PFSK-1 (cell line): ENCODE data around the gene MEFV. TPM values are rescaled to one million over a fixed set of nuclear protein-coding genes. Genes with fewer than 3 reads are reported as not detected.

ENCODE experiments used
- FOXP2 ChIP-seq: optimal IDR thresholded peaks from 2 replicates; pipeline ENCODE3; 2011; ENCODE audit warnings: borderline replicate concordance, control low read depth, inconsistent platforms; ENCODE audit not compliant: insufficient read depth; ENCODE audit errors: extremely low read length, extremely low read depth
- POLR2AphosphoS5 ChIP-seq: IDR thresholded peaks from 2 replicates; pipeline ENCODE4 v1.6.1; 2012; ENCODE audit warnings: low read depth, mild to moderate bottlenecking, control low read depth, low read length, moderate library complexity
- REST ChIP-seq, 2 experiments: IDR thresholded peaks; 2 replicates each; pipeline versions ENCODE4 v1.6.1 to v1.8.0; 2011 to 2012; ENCODE audit warnings: low read depth in 2 of 2, low read length in 2 of 2, control low read depth in 1 of 2, inconsistent platforms in 1 of 2, mild to moderate bottlenecking in 1 of 2, moderate library complexity in 1 of 2; ENCODE audit not compliant: insufficient read depth in 1 of 2
- SIN3A ChIP-seq: IDR thresholded peaks from 2 replicates; pipeline ENCODE4 v1.6.1; 2012; ENCODE audit warnings: mild to moderate bottlenecking, low read length, moderate library complexity, borderline replicate concordance; ENCODE audit not compliant: insufficient read depth
- TAF1 ChIP-seq: IDR thresholded peaks from 2 replicates; pipeline ENCODE4 v1.6.1; 2012; ENCODE audit warnings: low read length, control low read depth, borderline replicate concordance; ENCODE audit not compliant: insufficient read depth
- polyA plus RNA-seq: library from polyadenylated mRNA; unstranded; fragments of >200 nt; gene quantifications from one replicate; pipeline ENCODE4 v1.2.1, GENCODE V29; 2012; ENCODE audit warnings: low read depth, missing spikeins; ENCODE audit not compliant: insufficient read length

MEFV gene
- polyA plus RNA-seq: not detected

GRCh38 chr16:3256146-3256865 is at the start of gene MEFV:
Gene MEFV, minus strand, starts transcription at chr16:3256633. Its CDS starts 46 bp downstream, at chr16:3256587.
- TF ChIP-seq REST (IDR thresholded peaks at IDR 0.05; ENCODE audit: insufficient read depth in 1 of 2, low read depth in 2 of 2, low read length in 2 of 2) (peak; percentile 73 to 91), POLR2AphosphoS5 (no peak), FOXP2 (no peak), TAF1 (no peak), SIN3A (peak; percentile 37; the same call in 1 of the 2 replicates)

- TF ChIP-seq POLR2AphosphoS5 (no peak), FOXP2 (no peak), TAF1 (no peak), REST (IDR thresholded peaks at IDR 0.05; ENCODE audit: insufficient read depth in 1 of 2, low read depth in 2 of 2, low read length in 2 of 2) (no peak), SIN3A (no peak)
Observed at GRCh38 chr16:3306078-3306477, 49.6 kb upstream of the MEFV start.

GRCh38 chr16:3305109-3306068 is 49.0 kb upstream of the MEFV start, which contains the start of the genes TIGD7 and ZNF75A:
Gene TIGD7, minus strand, starts transcription at chr16:3305430. Its CDS starts 4,816 bp downstream, at chr16:3300614.
Gene ZNF75A, plus strand, starts transcription at chr16:3305497. Its CDS starts 2,932 bp downstream, at chr16:3308429.
- TF ChIP-seq TAF1: peak; percentile 93
- peak; percentile 95 for TF ChIP-seq POLR2AphosphoS5
- peak; percentile 85 for TF ChIP-seq FOXP2
- peak in 1 of 2 experiments; percentile 16; a peak in 1 of 4 replicates for TF ChIP-seq REST (IDR thresholded peaks at IDR 0.05; ENCODE audit: insufficient read depth in 1 of 2, low read depth in 2 of 2, low read length in 2 of 2)
- no peak for TF ChIP-seq SIN3A

- TF ChIP-seq FOXP2 (no peak), SIN3A (no peak), POLR2AphosphoS5 (no peak), TAF1 (no peak), REST (IDR thresholded peaks at IDR 0.05; ENCODE audit: insufficient read depth in 1 of 2, low read depth in 2 of 2, low read length in 2 of 2) (no peak)
Observed at GRCh38 chr16:3304370-3304769, 47.9 kb upstream of the MEFV start.
